Measurements from ENCODE around the gene NR3C2.

The NR3C2 gene

DNA sequence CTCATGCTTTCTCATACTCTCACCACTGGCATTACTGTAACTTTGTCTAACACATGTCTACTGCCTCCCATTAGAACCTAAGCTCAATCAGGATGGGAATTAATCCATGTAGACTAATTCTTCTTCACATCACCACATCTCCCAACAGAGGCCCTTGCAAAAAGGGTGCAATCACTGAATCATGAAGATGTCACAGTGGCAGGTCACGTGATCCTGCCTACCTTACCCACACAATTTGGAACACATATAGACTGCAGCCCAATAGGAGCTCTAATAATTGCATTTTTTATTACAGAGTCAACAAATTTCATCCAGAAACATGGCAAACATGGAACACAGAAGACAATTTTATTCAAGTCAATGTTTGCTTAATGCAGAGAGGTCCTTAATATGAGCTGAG lies 146.6 kb downstream of the NR3C2 start:
- Histone ChIP-seq H3K9ac (ENCODE audit: low read length) (no peak overlapping the region), H3K36me3 (ENCODE audit: control insufficient read depth, insufficient read depth, low read length) (no peaks in the 10 kb centered on the region), H3K27me3 (ENCODE audit: control insufficient read depth, insufficient read depth, low read length) (no peaks in the 10 kb centered on the region), H3K9me3 (ENCODE audit: control insufficient read depth, low read length) (no peaks in the 10 kb centered on the region), H3K4me1 (ENCODE audit: control insufficient read depth, insufficient read depth, low read length) (no peaks in the 10 kb centered on the region), H3K4me3 (ENCODE audit: low read length) (no peak overlapping the region)

DNA sequence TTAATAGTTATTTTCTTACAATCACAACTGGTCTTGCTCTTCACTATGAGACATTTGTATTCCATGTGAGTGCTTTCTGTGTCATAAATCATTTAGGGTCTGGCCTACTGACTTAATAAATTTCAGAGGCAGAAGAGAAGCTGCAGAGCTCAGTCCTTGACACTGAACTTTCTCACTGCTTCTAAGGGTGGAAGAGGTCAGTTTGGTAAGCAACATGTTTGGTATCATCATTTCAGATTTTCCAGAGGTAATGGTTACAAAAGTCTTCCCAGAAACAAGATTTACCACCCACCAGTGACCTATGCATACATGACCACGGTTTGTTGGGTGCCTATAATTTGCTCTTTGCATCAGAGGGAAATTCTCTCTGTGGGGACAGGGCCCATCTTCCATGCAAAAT lies 148.6 kb downstream of the NR3C2 start:
- Histone ChIP-seq H3K9me3 (ENCODE audit: control insufficient read depth, low read length) (no peaks in the 10 kb centered on the region), H3K36me3 (ENCODE audit: control insufficient read depth, insufficient read depth, low read length) (no peaks in the 10 kb centered on the region), H3K9ac (ENCODE audit: low read length) (no peak overlapping the region), H3K4me1 (ENCODE audit: control insufficient read depth, insufficient read depth, low read length) (peaks cover 12% of the 10 kb centered on the region), H3K27me3 (ENCODE audit: control insufficient read depth, insufficient read depth, low read length) (no peaks in the 10 kb centered on the region), H3K4me3 (ENCODE audit: low read length) (no peak overlapping the region)

DNA sequence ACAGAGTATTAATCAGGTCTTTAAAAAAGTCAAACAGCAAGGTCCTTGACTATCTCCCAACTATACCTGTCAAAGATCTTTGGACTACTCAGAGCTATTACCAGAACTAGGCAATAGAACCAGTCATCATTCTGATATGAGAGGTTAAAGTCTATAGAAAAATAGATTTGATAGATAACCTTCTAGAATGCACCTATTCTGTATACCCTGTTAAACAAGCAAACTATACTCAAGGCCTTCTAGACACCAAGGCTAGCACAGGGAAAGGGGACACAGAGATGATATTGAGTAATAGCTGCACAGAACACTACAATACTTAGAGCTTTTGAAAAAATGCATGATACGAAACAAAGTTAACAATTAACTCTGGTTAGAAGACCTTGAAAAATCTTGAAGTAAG lies 149.5 kb downstream of the NR3C2 start:
- H3K9me3 ChIP-seq (ENCODE audit: control insufficient read depth, low read length), result no peaks in the 10 kb centered on the region
- H3K4me1 ChIP-seq (ENCODE audit: control insufficient read depth, insufficient read depth, low read length), result peaks cover 16% of the 10 kb centered on the region
- H3K27me3 ChIP-seq (ENCODE audit: control insufficient read depth, insufficient read depth, low read length), result no peaks in the 10 kb centered on the region

DNA sequence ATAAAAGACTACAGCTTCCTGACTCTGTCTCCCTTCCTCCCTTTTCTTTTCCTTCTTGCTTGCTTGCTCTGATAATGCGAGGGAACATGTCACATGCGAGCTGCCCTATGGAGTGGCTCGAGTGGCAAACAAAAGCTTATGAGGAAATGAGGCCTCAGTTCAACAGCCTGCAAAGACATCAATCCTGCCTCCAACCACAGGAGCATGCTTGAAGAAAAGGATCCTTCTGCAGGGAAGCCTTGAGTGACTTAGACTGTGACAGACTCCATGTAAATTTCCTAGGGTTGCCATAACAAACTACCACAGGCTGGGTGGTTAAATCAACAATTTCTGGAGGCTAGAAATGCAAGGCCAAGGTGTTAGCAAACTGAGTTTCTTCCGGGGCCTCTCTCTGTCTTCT lies 152.5 kb downstream of the NR3C2 start:
- H3K4me3 ChIP-seq (ENCODE audit: low read length), result no peak overlapping the region
- no peaks in the 10 kb centered on the region for H3K9me3 ChIP-seq (ENCODE audit: control insufficient read depth, low read length)
- H3K9ac ChIP-seq (ENCODE audit: low read length), result no peak overlapping the region
- peaks cover 21% of the 10 kb centered on the region for H3K4me1 ChIP-seq (ENCODE audit: control insufficient read depth, insufficient read depth, low read length)
- H3K27me3 ChIP-seq (ENCODE audit: control insufficient read depth, insufficient read depth, low read length), result no peaks in the 10 kb centered on the region
- no peaks in the 10 kb centered on the region for H3K36me3 ChIP-seq (ENCODE audit: control insufficient read depth, insufficient read depth, low read length)

More for the DNA sequence above, 149.5 kb downstream of the NR3C2 start:
- Histone ChIP-seq H3K36me3 (ENCODE audit: control insufficient read depth, insufficient read depth, low read length) (no peaks in the 10 kb centered on the region), H3K4me3 (ENCODE audit: low read length) (no peak overlapping the region), H3K9ac (ENCODE audit: low read length) (no peak overlapping the region)

GRCh38 chr4:148288448-148288847 lies 153.8 kb downstream of the NR3C2 start:
- Histone ChIP-seq H3K36me3 (ENCODE audit: control insufficient read depth, insufficient read depth, low read length) (no peaks in the 10 kb centered on the region), H3K27me3 (ENCODE audit: control insufficient read depth, insufficient read depth, low read length) (no peaks in the 10 kb centered on the region), H3K9ac (ENCODE audit: low read length) (no peak overlapping the region), H3K4me1 (ENCODE audit: control insufficient read depth, insufficient read depth, low read length) (peaks cover 26% of the 10 kb centered on the region), H3K9me3 (ENCODE audit: control insufficient read depth, low read length) (no peaks in the 10 kb centered on the region), H3K4me3 (ENCODE audit: low read length) (no peak overlapping the region)

DNA sequence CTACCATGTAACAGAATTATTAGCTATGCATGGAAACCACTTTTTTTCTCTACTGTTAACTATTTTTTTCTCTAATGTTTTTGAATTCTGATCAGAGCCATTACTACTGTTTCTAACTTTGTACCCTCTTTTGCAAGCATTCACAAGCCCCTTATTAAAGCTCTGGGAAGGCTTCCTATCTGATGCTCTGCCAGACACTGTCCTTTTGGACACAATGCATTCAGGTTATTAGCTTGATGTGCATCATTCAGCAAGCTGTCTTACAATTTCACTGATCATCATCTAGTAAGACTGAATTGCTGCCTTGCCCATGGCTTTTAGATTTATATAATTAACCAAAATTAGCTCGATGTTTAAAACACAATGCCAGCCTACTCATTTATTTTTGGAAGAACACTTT lies 155.1 kb downstream of the NR3C2 start:
- Histone ChIP-seq H3K9me3 (ENCODE audit: control insufficient read depth, low read length) (no peaks in the 10 kb centered on the region), H3K9ac (ENCODE audit: low read length) (no peak overlapping the region), H3K4me3 (ENCODE audit: low read length) (no peak overlapping the region), H3K27me3 (ENCODE audit: control insufficient read depth, insufficient read depth, low read length) (no peaks in the 10 kb centered on the region), H3K4me1 (ENCODE audit: control insufficient read depth, insufficient read depth, low read length) (peaks cover 37% of the 10 kb centered on the region), H3K36me3 (ENCODE audit: control insufficient read depth, insufficient read depth, low read length) (no peaks in the 10 kb centered on the region)

DNA sequence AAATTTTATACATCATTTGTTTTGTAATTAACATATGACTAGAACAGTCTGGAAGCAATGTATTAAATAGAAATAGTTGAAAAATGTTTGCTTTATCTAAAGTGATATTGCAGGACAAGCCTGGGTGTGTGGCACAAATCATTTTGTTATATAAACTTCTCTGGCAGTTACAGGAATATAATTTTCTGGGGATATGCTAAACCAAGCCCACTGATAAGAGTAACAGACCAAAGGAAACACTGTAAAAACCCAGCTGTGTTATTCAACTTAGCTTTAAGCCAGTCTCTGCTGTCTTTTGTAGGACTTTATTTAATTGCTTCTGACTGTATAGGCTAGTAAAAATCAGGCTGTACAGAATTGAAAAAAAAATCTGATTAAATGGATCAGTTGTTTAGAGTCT lies 156.2 kb downstream of the NR3C2 start:
- Histone ChIP-seq H3K27me3 (ENCODE audit: control insufficient read depth, insufficient read depth, low read length) (no peaks in the 10 kb centered on the region), H3K9ac (ENCODE audit: low read length) (no peak overlapping the region), H3K4me3 (ENCODE audit: low read length) (no peak overlapping the region), H3K4me1 (ENCODE audit: control insufficient read depth, insufficient read depth, low read length) (peaks cover 37% of the 10 kb centered on the region), H3K9me3 (ENCODE audit: control insufficient read depth, low read length) (no peaks in the 10 kb centered on the region), H3K36me3 (ENCODE audit: control insufficient read depth, insufficient read depth, low read length) (no peaks in the 10 kb centered on the region)

DNA sequence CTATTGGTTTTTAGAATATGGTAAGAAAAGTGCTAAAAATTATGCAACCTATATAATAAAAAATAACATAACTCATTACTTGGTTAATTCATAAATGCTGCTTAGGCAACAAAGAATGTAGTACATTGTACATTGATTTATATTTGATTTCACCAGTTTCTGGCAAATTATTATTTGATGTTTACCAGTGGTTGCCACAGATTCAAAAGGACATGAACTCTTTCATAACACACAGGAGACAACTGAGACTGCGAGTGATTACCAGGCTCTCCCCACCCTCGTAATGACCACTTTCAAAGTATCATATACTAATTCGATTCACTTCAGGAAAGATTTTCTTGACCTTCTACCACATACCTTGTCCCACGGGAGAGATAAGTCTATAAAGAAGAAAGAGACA lies 158.5 kb downstream of the NR3C2 start:
- no peak overlapping the region for H3K9ac ChIP-seq (ENCODE audit: low read length)
- no peaks in the 10 kb centered on the region for H3K27me3 ChIP-seq (ENCODE audit: control insufficient read depth, insufficient read depth, low read length)
- peaks cover 26% of the 10 kb centered on the region for H3K4me1 ChIP-seq (ENCODE audit: control insufficient read depth, insufficient read depth, low read length)
- no peaks in the 10 kb centered on the region for H3K36me3 ChIP-seq (ENCODE audit: control insufficient read depth, insufficient read depth, low read length)
- H3K4me3 ChIP-seq (ENCODE audit: low read length), result no peak overlapping the region
- no peaks in the 10 kb centered on the region for H3K9me3 ChIP-seq (ENCODE audit: control insufficient read depth, low read length)

DNA sequence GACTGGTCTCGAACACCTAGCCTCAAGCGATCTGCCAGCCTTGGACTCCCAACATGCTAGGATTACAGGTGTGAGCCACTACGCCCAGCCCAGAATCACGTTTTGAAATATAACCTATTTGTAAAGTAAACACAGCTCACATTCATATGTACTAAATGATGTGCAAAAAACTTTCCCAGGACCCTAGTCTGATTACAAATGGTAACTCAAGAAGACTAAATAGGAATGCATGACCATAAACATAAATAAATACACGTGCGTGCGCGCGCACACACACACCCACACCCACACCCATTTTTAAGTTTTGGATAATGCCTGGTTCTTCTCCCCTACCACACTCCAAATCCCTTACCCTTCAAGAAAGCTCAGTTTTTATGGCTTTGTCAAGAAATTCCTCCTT lies 163.9 kb downstream of the NR3C2 start:
- Histone ChIP-seq H3K4me1 (ENCODE audit: control insufficient read depth, insufficient read depth, low read length) (peaks cover 25% of the 10 kb centered on the region), H3K36me3 (ENCODE audit: control insufficient read depth, insufficient read depth, low read length) (no peaks in the 10 kb centered on the region), H3K27me3 (ENCODE audit: control insufficient read depth, insufficient read depth, low read length) (no peaks in the 10 kb centered on the region), H3K9ac (ENCODE audit: low read length) (no peak overlapping the region), H3K4me3 (ENCODE audit: low read length) (no peak overlapping the region), H3K9me3 (ENCODE audit: control insufficient read depth, low read length) (no peaks in the 10 kb centered on the region)

DNA sequence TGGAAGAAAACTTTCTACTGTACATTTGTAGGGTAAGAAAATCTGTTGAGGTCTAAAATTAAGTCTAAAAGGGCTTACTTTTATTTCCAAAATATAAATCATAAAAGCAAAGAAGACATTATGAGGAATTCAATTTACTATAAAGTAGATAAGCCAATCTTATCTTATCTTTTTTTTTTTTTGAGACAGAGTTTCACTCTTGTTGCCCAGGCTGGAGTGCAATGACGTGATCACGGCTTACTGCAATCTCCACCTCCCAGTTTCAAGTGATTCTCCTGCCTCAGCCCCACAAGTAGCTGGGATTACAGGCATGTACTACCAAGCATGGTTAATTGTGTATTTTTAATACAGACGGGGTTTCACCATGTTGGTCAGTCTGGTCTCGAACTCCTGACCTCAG lies 166.9 kb downstream of the NR3C2 start:
- H3K4me3 ChIP-seq (ENCODE audit: low read length), result no peak overlapping the region
- H3K9ac ChIP-seq (ENCODE audit: low read length), result no peak overlapping the region
- H3K4me1 ChIP-seq (ENCODE audit: control insufficient read depth, insufficient read depth, low read length), result peaks cover 15% of the 10 kb centered on the region
- no peaks in the 10 kb centered on the region for H3K27me3 ChIP-seq (ENCODE audit: control insufficient read depth, insufficient read depth, low read length)
- H3K9me3 ChIP-seq (ENCODE audit: control insufficient read depth, low read length), result no peaks in the 10 kb centered on the region
- H3K36me3 ChIP-seq (ENCODE audit: control insufficient read depth, insufficient read depth, low read length), result no peaks in the 10 kb centered on the region

- no peaks in the 10 kb centered on the region for H3K36me3 ChIP-seq (ENCODE audit: control insufficient read depth, insufficient read depth, low read length)
- no peak overlapping the region for H3K4me3 ChIP-seq (ENCODE audit: low read length)
- no peaks in the 10 kb centered on the region for H3K9me3 ChIP-seq (ENCODE audit: control insufficient read depth, low read length)
- no peak overlapping the region for H3K9ac ChIP-seq (ENCODE audit: low read length)
- H3K4me1 ChIP-seq (ENCODE audit: control insufficient read depth, insufficient read depth, low read length), result peaks cover 15% of the 10 kb centered on the region
- no peaks in the 10 kb centered on the region for H3K27me3 ChIP-seq (ENCODE audit: control insufficient read depth, insufficient read depth, low read length)
These were observed 168.7 kb downstream of the NR3C2 start for GRCh38 chr4:148273501-148273986.

GRCh38 chr4:148271166-148271565 lies 171.0 kb downstream of the NR3C2 start:
- Histone ChIP-seq H3K9ac (ENCODE audit: low read length) (no peak overlapping the region), H3K27me3 (ENCODE audit: control insufficient read depth, insufficient read depth, low read length) (no peaks in the 10 kb centered on the region), H3K36me3 (ENCODE audit: control insufficient read depth, insufficient read depth, low read length) (no peaks in the 10 kb centered on the region), H3K4me1 (ENCODE audit: control insufficient read depth, insufficient read depth, low read length) (peaks cover 15% of the 10 kb centered on the region), H3K4me3 (ENCODE audit: low read length) (no peak overlapping the region), H3K9me3 (ENCODE audit: control insufficient read depth, low read length) (no peaks in the 10 kb centered on the region)

DNA sequence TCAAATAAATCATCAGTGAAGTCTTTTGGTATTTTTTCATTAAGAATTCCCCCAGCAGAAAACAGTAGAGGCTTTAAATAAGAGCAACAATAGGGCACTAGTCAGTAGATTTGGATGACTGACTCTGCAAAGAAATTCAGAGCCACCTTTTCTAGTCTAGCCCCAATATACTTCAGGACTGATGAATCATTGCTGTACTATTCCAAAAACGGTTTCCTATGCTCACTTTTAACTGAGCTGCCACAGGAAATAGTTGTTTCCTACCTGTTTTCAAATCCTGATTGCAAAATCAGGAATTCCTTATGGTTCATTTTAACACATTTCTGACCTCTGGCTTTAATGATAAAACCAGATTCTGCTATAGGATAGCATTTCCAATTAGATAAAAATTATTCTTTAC lies 171.6 kb downstream of the NR3C2 start:
- no peaks in the 10 kb centered on the region for H3K9me3 ChIP-seq (ENCODE audit: control insufficient read depth, low read length)
- no peak overlapping the region for H3K9ac ChIP-seq (ENCODE audit: low read length)
- no peaks in the 10 kb centered on the region for H3K36me3 ChIP-seq (ENCODE audit: control insufficient read depth, insufficient read depth, low read length)
- no peak overlapping the region for H3K4me3 ChIP-seq (ENCODE audit: low read length)
- no peaks in the 10 kb centered on the region for H3K27me3 ChIP-seq (ENCODE audit: control insufficient read depth, insufficient read depth, low read length)
- peaks cover 15% of the 10 kb centered on the region for H3K4me1 ChIP-seq (ENCODE audit: control insufficient read depth, insufficient read depth, low read length)

Data from mucosa of stomach (tissue), 1 donor.